Measurements from ENCODE around the gene ACSBG1.

Gene ACSBG1

GRCh38 chr15:78206326-78207109 is 27.8 kb downstream of the ACSBG1 start:
- no peaks in the 10 kb centered on the region for H3K4me1 Mint-ChIP-seq (ENCODE audit: low read depth)
- H3K36me3 Mint-ChIP-seq (ENCODE audit: low read depth), result no peaks in the 10 kb centered on the region
- H3K27ac Mint-ChIP-seq, result no peak overlapping the region
- H3K4me3 Mint-ChIP-seq, result no peak overlapping the region
- no peaks in the 10 kb centered on the region for H3K9me3 Mint-ChIP-seq
- peaks cover 4% of the 10 kb centered on the region for H3K27me3 Mint-ChIP-seq (ENCODE audit: low read depth)

GRCh38 chr15:78205856-78206255 is 28.5 kb downstream of the ACSBG1 start:
- Mint-ChIP-seq H3K9me3 (no peaks in the 10 kb centered on the region), H3K4me1 (ENCODE audit: low read depth) (no peaks in the 10 kb centered on the region), H3K36me3 (ENCODE audit: low read depth) (no peaks in the 10 kb centered on the region), H3K27ac (no peak overlapping the region), H3K4me3 (no peak overlapping the region), H3K27me3 (ENCODE audit: low read depth) (peaks cover 4% of the 10 kb centered on the region)

- Mint-ChIP-seq H3K9me3 (no peaks in the 10 kb centered on the region), H3K36me3 (ENCODE audit: low read depth) (no peaks in the 10 kb centered on the region)
Measured at GRCh38 chr15:78205337-78205736, 29.0 kb downstream of the ACSBG1 start.

GRCh38 chr15:78204351-78205309 is 29.7 kb downstream of the ACSBG1 start:
- Mint-ChIP-seq H3K9me3 (no peaks in the 10 kb centered on the region), H3K27me3 (ENCODE audit: low read depth) (peaks cover 4% of the 10 kb centered on the region), H3K27ac (no peak overlapping the region), H3K4me1 (ENCODE audit: low read depth) (no peaks in the 10 kb centered on the region), H3K36me3 (ENCODE audit: low read depth) (no peaks in the 10 kb centered on the region), H3K4me3 (no peak overlapping the region)

More at GRCh38 chr15:78205337-78205736, 29.0 kb downstream of the ACSBG1 start:
- H3K27ac Mint-ChIP-seq, result no peak overlapping the region
- H3K27me3 Mint-ChIP-seq (ENCODE audit: low read depth), result peaks cover 4% of the 10 kb centered on the region
- H3K4me1 Mint-ChIP-seq (ENCODE audit: low read depth), result no peaks in the 10 kb centered on the region
- no peak overlapping the region for H3K4me3 Mint-ChIP-seq

- Mint-ChIP-seq H3K4me3 (no peak overlapping the region), H3K9me3 (no peaks in the 10 kb centered on the region), H3K27me3 (ENCODE audit: low read depth) (peaks cover 6% of the 10 kb centered on the region), H3K4me1 (ENCODE audit: low read depth) (no peaks in the 10 kb centered on the region), H3K27ac (no peak overlapping the region), H3K36me3 (ENCODE audit: low read depth) (no peaks in the 10 kb centered on the region)
Measured at GRCh38 chr15:78203346-78204225, 30.8 kb downstream of the ACSBG1 start.

- H3K4me3 Mint-ChIP-seq, result no peak overlapping the region
- no peak overlapping the region for H3K27ac Mint-ChIP-seq
- H3K27me3 Mint-ChIP-seq (ENCODE audit: low read depth), result peaks cover 8% of the 10 kb centered on the region
- H3K9me3 Mint-ChIP-seq, result no peaks in the 10 kb centered on the region
- H3K4me1 Mint-ChIP-seq (ENCODE audit: low read depth), result no peaks in the 10 kb centered on the region
- H3K36me3 Mint-ChIP-seq (ENCODE audit: low read depth), result no peaks in the 10 kb centered on the region
Measured at GRCh38 chr15:78201281-78202190, 32.8 kb downstream of the ACSBG1 start.

GRCh38 chr15:78200276-78200930 is 34.0 kb downstream of the ACSBG1 start:
- Mint-ChIP-seq H3K4me1 (ENCODE audit: low read depth) (no peaks in the 10 kb centered on the region), H3K36me3 (ENCODE audit: low read depth) (no peaks in the 10 kb centered on the region), H3K27ac (no peak overlapping the region), H3K9me3 (no peaks in the 10 kb centered on the region), H3K4me3 (no peak overlapping the region), H3K27me3 (ENCODE audit: low read depth) (peaks cover 8% of the 10 kb centered on the region)

GRCh38 chr15:78197632-78198031 is 36.7 kb downstream of the ACSBG1 start:
- H3K9me3 Mint-ChIP-seq, result no peaks in the 10 kb centered on the region
- H3K27ac Mint-ChIP-seq, result no peak overlapping the region
- no peak overlapping the region for H3K4me3 Mint-ChIP-seq
- H3K4me1 Mint-ChIP-seq (ENCODE audit: low read depth), result no peaks in the 10 kb centered on the region
- no peaks in the 10 kb centered on the region for H3K36me3 Mint-ChIP-seq (ENCODE audit: low read depth)
- peaks cover 8% of the 10 kb centered on the region for H3K27me3 Mint-ChIP-seq (ENCODE audit: low read depth)

GRCh38 chr15:78195735-78196201 is 38.6 kb downstream of the ACSBG1 start:
- Mint-ChIP-seq H3K27me3 (ENCODE audit: low read depth) (peaks cover 4% of the 10 kb centered on the region), H3K9me3 (no peaks in the 10 kb centered on the region), H3K27ac (no peak overlapping the region), H3K4me1 (ENCODE audit: low read depth) (no peaks in the 10 kb centered on the region), H3K36me3 (ENCODE audit: low read depth) (no peaks in the 10 kb centered on the region), H3K4me3 (no peak overlapping the region)

- no peaks in the 10 kb centered on the region for H3K4me1 Mint-ChIP-seq (ENCODE audit: low read depth)
- no peak overlapping the region for H3K27ac Mint-ChIP-seq
- no peaks in the 10 kb centered on the region for H3K9me3 Mint-ChIP-seq
- H3K4me3 Mint-ChIP-seq, result no peak overlapping the region
- no peaks in the 10 kb centered on the region for H3K36me3 Mint-ChIP-seq (ENCODE audit: low read depth)
- H3K27me3 Mint-ChIP-seq (ENCODE audit: low read depth), result peaks cover 8% of the 10 kb centered on the region
Measured at GRCh38 chr15:78194568-78194925, 39.8 kb downstream of the ACSBG1 start.

- H3K4me1 Mint-ChIP-seq (ENCODE audit: low read depth), result no peaks in the 10 kb centered on the region
- H3K36me3 Mint-ChIP-seq (ENCODE audit: low read depth), result no peaks in the 10 kb centered on the region
- H3K9me3 Mint-ChIP-seq, result no peaks in the 10 kb centered on the region
Measured at GRCh38 chr15:78193731-78194567, 40.4 kb downstream of the ACSBG1 start.

GRCh38 chr15:78192826-78193594 is 41.4 kb downstream of the ACSBG1 start:
- Mint-ChIP-seq H3K27me3 (ENCODE audit: low read depth) (peaks cover 4% of the 10 kb centered on the region), H3K4me3 (no peak overlapping the region), H3K27ac (no peak overlapping the region), H3K9me3 (no peaks in the 10 kb centered on the region), H3K36me3 (ENCODE audit: low read depth) (no peaks in the 10 kb centered on the region), H3K4me1 (ENCODE audit: low read depth) (no peaks in the 10 kb centered on the region)

More at GRCh38 chr15:78193731-78194567, 40.4 kb downstream of the ACSBG1 start:
- no peak overlapping the region for H3K4me3 Mint-ChIP-seq
- peaks cover 8% of the 10 kb centered on the region for H3K27me3 Mint-ChIP-seq (ENCODE audit: low read depth)
- no peak overlapping the region for H3K27ac Mint-ChIP-seq
